SJCRH30 (cell line): ENCODE measurements around the gene ABHD2. TPM values are rescaled to one million over a fixed set of nuclear protein-coding genes. Genes with fewer than 3 reads are reported as not detected.

ENCODE experiments used
- DNase-seq, 2 experiments: peaks; one replicate each; pipeline ENCODE4 v3.0.0-alpha.2; 2015 to 2020
- H3K27ac ChIP-seq: fragments of 250-450 bp; sonication (Bioruptor Pico); 2 replicates; pipeline ENCODE4 v1.5.1; 2020; ENCODE audit warnings: mild to moderate bottlenecking, moderate library complexity
- H3K27me3 ChIP-seq: fragments of 250-450 bp; sonication (Bioruptor Pico); 2 replicates; pipeline ENCODE4 v1.5.1; 2020; ENCODE audit warnings: mild to moderate bottlenecking, moderate library complexity
- H3K36me3 ChIP-seq: fragments of 250-450 bp; sonication (Bioruptor Pico); 2 replicates; pipeline ENCODE4 v1.5.1; 2020; ENCODE audit warnings: mild to moderate bottlenecking, moderate library complexity
- H3K4me1 ChIP-seq: fragments of 250-450 bp; sonication (Bioruptor Pico); 2 replicates; pipeline ENCODE4 v1.5.1; 2020; ENCODE audit warnings: mild to moderate bottlenecking, moderate library complexity
- H3K4me3 ChIP-seq: fragments of 250-450 bp; sonication (Bioruptor Pico); 2 replicates; pipeline ENCODE4 v1.5.1; 2020; ENCODE audit warnings: mild to moderate bottlenecking, moderate library complexity
- H3K9me3 ChIP-seq: fragments of 250-450 bp; sonication (Bioruptor Pico); replicated peaks from 2 replicates; pipeline ENCODE4 v1.5.1; 2020; ENCODE audit warnings: mild to moderate bottlenecking, moderate library complexity
- total RNA-seq: library from RNA; depleted of rRNA; stranded (reverse); fragments of >200 nt; shearing (Covaris generic); gene quantifications from 2 replicates; pipeline ENCODE4 v1.2.3, GENCODE V29; 2014

ABHD2 gene
- total RNA-seq, 1 experiment from 2014 or later, result 27.7 TPM

DNA sequence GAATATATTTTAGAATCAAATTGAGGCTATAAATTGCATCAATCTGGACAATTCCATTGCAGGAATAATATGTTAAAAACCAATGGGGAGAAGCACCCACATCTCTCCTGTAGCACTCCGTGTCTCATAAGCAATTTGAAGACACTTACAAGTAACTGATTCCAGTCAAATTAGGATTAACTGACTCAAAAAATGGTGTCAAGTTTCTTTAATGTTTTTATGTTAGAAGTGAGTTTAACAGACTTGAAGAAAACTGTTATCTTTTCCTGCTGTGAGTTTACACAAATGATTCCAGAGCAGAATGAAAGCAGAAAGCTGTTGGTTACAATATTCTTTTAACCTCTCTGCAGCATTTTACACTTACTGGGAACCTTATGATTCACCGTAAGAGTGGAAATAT is 109.9 kb downstream of the ABHD2 start:
- Histone ChIP-seq H3K4me3 (no peak overlapping the region), H3K36me3 (peaks cover 4% of the 10 kb centered on the region), H3K9me3 (no peaks in the 10 kb centered on the region), H3K27me3 (no peaks in the 10 kb centered on the region), H3K4me1 (no peaks in the 10 kb centered on the region), H3K27ac (no peak overlapping the region)
- no peak for DNase-seq

DNA sequence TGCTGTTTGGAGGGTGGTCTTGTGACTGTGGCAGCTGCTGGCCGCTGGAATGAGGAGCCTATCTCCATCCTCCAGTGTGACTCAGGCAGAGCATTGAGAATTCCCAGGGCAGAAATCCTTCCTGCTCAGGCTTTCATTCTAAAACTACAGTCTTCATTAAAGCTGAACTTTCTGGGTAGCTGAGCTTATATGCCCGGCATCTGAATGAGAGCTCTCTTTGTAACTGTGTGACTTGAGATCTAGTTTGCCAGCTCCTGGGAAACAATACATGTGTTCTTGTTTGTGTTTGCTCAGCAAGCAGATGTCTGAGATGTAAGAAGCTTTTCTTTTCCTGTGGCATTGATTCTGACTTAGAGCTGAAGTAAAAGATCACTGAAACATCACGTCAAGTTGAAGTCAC is 110.7 kb downstream of the ABHD2 start:
- no peak for DNase-seq
- Histone ChIP-seq H3K36me3 (peaks cover 2% of the 10 kb centered on the region), H3K9me3 (no peaks in the 10 kb centered on the region), H3K4me1 (no peaks in the 10 kb centered on the region), H3K4me3 (no peak overlapping the region), H3K27ac (no peak overlapping the region), H3K27me3 (no peaks in the 10 kb centered on the region)

DNA sequence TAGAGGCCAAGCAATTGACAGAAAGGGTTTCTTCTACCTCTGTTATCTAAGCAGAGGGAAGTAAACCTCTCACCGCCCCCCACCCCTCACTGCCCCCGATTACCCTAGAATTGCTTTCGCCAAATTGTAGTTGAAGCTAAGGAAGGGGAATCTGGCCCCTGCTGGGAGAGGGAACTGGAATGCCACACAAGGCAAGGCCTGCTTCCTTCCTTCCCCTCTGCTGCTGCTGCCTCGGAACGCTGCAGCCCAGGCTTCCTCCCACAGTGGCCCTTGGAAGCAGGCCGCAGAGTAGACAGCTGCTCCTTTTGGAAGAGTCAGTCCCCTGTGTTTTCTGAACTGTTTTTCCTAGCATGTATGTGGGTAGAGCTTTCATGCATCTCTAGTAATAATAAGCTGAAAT is 111.5 kb downstream of the ABHD2 start:
- Histone ChIP-seq H3K4me3 (no peak overlapping the region), H3K27ac (no peak overlapping the region), H3K36me3 (peaks cover 2% of the 10 kb centered on the region; the same call in 1 of the 2 replicates), H3K4me1 (no peaks in the 10 kb centered on the region), H3K9me3 (no peaks in the 10 kb centered on the region), H3K27me3 (no peaks in the 10 kb centered on the region)
- DNase-seq, result no peak

DNA sequence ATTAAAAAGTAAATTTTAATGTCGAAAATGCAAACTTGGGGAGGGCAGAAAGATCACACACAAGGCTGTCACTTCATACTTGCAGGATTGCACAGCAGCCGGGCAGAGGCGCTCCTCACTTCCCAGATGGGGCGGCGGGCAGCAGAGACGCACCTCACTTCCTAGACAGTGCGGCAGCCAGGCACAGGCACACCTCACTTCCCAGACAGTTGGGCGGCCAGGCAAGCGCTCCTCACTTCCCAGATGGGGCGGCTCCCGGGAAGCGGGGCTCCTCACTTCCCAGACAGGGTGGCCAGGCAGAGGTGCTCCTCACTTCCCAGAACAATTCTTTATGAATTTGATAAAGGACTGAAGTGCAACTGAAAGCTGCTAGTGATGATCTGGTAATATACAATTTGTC is 111.9 kb downstream of the ABHD2 start:
- Histone ChIP-seq H3K4me1 (no peaks in the 10 kb centered on the region), H3K4me3 (no peak overlapping the region), H3K36me3 (0 out of 2 replicates have a peak, but pooled peaks cover 2% of the 10 kb centered on the region), H3K27ac (no peak overlapping the region), H3K27me3 (no peaks in the 10 kb centered on the region), H3K9me3 (no peaks in the 10 kb centered on the region)
- no peak for DNase-seq

DNA sequence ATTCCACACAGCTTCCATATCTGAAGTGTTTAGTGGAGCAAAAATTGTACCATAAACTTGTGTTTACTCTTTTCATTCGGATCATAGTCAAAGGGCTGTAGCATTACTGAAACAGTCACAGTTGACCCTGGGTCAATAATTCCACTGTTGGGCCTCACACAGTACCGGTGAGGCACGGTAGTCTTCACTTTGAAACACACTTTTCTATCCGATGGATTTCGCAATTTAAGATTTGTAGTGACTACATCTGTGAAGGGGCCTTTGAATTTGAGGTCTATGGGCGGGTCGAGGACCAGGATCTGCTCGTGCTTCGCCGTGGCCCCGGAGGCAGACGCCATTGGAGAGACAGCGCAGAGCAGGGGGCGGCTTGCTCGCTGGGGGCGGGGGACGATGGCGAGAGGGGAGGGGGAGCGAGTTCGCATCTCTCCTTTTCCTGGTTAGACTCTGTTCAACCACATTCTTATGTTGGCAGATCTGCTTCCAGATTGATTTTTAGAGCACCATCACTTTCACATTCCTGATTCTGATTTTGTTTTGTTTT is 113.3 kb downstream of the ABHD2 start:
- Histone ChIP-seq H3K27me3 (no peaks in the 10 kb centered on the region), H3K4me3 (no peak overlapping the region), H3K36me3 (0 out of 2 replicates have a peak, but pooled peaks cover 2% of the 10 kb centered on the region), H3K4me1 (no peaks in the 10 kb centered on the region), H3K27ac (no peak overlapping the region), H3K9me3 (no peaks in the 10 kb centered on the region)
- no peak for DNase-seq

DNA sequence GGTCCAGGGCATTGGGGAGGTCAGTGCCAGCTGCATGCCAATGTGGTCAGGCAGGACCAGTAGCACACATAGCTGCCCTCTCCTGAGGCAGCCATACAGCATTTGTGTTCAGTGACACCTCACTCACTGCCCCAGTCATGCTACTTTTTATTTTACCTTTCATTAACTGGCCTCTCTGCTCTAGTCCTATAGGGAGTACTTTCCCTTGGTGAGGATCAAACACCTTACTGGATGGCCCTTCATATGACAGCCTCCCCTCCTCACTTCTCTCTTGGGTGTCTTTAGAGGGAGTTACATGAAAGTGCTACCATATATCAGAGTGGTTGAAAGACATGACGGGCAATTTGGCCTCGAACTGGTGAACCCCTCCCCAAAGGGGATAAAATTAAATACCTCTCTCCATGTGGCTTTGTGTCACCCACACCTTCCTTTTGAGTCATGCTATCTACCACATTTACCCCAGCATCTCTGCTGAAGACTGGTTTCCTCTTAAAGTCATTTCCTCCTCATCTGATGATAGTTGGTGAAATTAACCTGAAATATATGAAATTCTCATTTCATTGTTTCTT is 115.5 kb downstream of the ABHD2 start:
- H3K9me3 ChIP-seq, result no peaks in the 10 kb centered on the region
- H3K36me3 ChIP-seq, result no peaks in the 10 kb centered on the region
- H3K4me3 ChIP-seq, result no peak overlapping the region
- no peaks in the 10 kb centered on the region for H3K4me1 ChIP-seq
- no peak overlapping the region for H3K27ac ChIP-seq
- DNase-seq, result no peak
- H3K27me3 ChIP-seq, result no peaks in the 10 kb centered on the region

DNA sequence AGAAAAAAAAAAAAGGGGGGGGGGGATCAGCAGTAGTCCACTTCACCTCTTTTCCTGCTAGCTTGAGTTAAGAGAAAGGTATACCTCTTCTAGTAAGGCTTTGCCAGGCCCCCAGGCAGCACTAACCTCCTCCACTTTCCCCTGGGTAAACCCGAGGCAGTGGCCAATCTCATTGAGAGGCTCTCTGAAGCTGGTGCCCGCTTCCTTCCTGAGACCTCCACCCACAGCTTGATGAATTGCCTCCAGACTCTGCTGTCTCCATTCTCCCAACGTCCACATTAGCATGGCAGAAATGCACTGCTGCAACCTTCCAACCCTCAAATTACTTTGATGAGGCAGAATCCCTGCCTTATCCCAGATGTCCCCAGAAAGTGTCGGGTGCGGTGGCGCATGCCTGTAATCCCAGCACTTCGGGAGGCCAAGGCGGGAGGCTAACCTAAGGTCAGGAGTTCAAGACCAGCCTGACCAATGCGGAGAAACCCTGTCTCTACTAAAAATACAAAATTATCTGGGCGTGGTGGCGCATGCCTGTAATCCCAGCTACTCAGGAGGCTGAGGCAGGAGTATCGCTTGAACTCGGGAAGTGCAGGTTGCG is 117.8 kb downstream of the ABHD2 start:
- no peaks in the 10 kb centered on the region for H3K9me3 ChIP-seq

DNA sequence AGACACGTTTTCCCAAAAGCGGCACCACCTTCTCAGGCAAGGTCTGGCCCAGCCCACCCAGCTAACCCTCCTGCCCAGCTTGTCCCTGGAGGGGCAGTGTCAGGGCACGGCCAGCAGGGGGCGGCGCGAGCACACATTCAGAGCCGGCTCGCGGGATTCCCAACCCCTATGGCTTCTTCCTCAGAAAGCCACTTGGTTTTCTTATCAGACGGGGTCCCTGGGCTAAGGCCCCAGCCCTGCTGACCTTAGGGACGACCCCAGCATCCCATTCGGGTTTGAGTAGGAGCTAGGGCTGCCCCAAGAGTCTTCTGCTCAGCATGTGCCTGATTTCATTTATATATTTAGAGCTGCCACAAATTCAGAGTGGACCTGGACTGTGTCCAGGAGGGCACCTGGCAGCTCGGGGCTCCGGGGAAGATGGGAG is 118.7 kb downstream of the ABHD2 start:
- H3K4me3 ChIP-seq, result no peak overlapping the region
- H3K4me1 ChIP-seq, result no peaks in the 10 kb centered on the region
- H3K27me3 ChIP-seq, result no peaks in the 10 kb centered on the region
- DNase-seq, result peak; percentile 70 to 85
- no peak overlapping the region for H3K27ac ChIP-seq
- no peaks in the 10 kb centered on the region for H3K36me3 ChIP-seq
- H3K9me3 ChIP-seq, result no peaks in the 10 kb centered on the region

More for the DNA sequence above, 117.8 kb downstream of the ABHD2 start:
- Histone ChIP-seq H3K4me1 (no peaks in the 10 kb centered on the region), H3K27ac (no peak overlapping the region), H3K27me3 (no peaks in the 10 kb centered on the region), H3K4me3 (no peak overlapping the region), H3K36me3 (no peaks in the 10 kb centered on the region)
- DNase-seq, result no peak

DNA sequence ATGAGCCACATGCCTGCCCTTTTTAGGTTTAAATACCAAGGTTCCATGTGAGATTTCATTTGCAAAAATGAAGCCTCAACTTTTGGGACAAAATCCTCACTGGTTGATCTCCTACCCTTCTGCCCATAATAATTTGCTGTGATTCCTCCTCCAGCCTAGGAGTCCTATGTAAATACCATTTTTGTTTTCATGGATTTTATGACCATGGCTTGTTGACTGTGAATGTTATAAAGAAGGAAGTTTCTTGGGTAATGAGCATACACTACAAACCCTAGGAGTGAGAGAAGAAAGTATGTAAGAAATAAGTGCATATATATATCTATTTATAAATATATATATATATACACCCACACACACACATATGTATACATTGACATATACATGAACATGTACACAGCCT is 120.0 kb downstream of the ABHD2 start:
- Histone ChIP-seq H3K27ac (no peak overlapping the region), H3K36me3 (no peaks in the 10 kb centered on the region), H3K9me3 (no peaks in the 10 kb centered on the region), H3K27me3 (no peaks in the 10 kb centered on the region), H3K4me3 (no peak overlapping the region), H3K4me1 (no peaks in the 10 kb centered on the region)
- no peak for DNase-seq

DNA sequence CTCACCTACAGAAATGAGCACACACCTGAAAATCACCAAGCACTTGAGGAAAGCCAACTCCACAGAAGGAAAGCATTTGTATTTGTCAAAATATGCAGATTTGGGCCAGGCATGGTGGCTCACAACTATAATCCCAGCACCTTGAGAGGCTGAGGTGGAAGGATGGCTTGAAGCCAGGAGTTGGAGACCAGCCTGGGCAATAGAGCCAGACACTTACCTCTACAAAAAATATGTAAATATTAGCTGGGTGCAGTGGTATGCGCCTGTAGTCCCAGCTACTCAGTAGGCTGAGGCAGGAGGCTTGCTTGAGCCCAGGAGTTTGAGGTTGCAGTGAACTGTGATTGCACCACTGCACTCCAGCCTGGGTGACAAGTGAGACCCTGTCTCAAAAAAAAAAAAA is 120.8 kb downstream of the ABHD2 start:
- Histone ChIP-seq H3K4me3 (no peak overlapping the region), H3K9me3 (no peaks in the 10 kb centered on the region), H3K4me1 (no peaks in the 10 kb centered on the region), H3K27ac (no peak overlapping the region), H3K36me3 (no peaks in the 10 kb centered on the region), H3K27me3 (no peaks in the 10 kb centered on the region)
- DNase-seq, result no peak

DNA sequence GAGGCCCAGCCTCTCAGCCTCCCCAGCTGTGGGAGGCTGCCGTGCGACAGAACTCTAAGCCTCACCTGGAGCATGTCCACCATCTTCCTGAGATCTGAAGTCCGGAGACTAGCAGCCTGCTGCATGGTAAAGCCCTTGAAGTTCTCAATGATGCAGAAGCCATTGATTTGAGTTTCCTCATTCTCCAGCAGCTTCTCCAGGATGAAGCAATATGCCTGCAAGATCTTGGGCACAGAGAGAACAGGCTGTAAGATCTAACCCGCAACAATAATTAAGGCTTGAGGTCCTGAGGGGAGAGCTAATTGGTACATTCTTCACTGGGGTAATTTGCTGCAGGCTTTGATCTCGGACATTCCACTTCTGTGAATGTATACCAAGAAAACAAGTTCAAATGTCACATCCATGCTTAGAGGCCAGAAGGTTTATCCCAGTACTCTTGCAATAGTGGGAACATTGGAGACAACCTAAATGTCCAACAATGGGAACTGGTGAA is 123.5 kb downstream of the ABHD2 start:
- Histone ChIP-seq H3K9me3 (no peaks in the 10 kb centered on the region), H3K4me1 (no peaks in the 10 kb centered on the region), H3K4me3 (no peak overlapping the region), H3K27me3 (no peaks in the 10 kb centered on the region), H3K36me3 (no peaks in the 10 kb centered on the region), H3K27ac (no peak overlapping the region)
- DNase-seq, result no peak

DNA sequence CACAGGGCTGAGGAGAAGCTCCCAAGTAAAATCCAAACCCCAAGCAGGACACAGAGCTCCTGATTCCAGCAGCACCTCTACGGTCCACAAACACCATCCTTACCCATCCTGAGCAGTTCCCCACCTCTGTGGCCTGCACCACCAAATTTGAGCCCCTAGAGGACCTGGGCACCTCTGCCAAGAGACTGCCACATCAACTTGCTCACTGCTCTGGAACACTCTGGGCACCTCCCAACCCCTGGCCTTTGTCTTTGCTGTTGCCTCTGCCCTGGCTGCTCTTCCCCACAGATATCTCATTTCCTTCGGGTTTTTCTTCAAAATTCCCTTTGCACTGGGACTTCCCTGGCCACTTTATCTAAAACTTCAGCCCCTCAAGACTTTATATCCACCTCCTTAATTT is 127.4 kb downstream of the ABHD2 start:
- Histone ChIP-seq H3K27me3 (no peaks in the 10 kb centered on the region), H3K36me3 (no peaks in the 10 kb centered on the region), H3K27ac (no peak overlapping the region), H3K9me3 (no peaks in the 10 kb centered on the region), H3K4me3 (no peak overlapping the region), H3K4me1 (no peaks in the 10 kb centered on the region)
- no peak for DNase-seq

DNA sequence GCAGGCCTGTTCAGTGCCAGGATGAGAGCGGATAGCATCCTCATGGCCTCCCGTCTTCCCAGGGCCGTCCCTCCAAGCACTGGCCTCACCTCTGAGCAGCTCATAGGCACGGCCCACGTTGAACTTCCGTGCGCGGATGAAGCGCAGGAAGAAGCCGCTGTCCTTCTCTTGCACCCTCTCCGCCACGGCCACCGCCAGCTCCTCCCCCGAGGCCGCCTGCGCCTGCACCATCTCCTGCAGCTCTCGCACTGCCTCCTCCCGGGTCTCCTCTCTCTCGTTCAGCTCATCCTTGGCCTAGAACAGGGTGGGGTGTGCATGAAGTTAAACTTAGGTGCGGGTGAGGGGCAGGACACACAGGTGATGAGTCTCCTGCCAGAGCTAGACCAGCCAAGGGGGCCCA is 128.8 kb downstream of the ABHD2 start:
- Histone ChIP-seq H3K27me3 (no peaks in the 10 kb centered on the region), H3K36me3 (no peaks in the 10 kb centered on the region), H3K27ac (no peak overlapping the region), H3K4me1 (no peaks in the 10 kb centered on the region), H3K9me3 (no peaks in the 10 kb centered on the region), H3K4me3 (no peak overlapping the region)
- no peak for DNase-seq

DNA sequence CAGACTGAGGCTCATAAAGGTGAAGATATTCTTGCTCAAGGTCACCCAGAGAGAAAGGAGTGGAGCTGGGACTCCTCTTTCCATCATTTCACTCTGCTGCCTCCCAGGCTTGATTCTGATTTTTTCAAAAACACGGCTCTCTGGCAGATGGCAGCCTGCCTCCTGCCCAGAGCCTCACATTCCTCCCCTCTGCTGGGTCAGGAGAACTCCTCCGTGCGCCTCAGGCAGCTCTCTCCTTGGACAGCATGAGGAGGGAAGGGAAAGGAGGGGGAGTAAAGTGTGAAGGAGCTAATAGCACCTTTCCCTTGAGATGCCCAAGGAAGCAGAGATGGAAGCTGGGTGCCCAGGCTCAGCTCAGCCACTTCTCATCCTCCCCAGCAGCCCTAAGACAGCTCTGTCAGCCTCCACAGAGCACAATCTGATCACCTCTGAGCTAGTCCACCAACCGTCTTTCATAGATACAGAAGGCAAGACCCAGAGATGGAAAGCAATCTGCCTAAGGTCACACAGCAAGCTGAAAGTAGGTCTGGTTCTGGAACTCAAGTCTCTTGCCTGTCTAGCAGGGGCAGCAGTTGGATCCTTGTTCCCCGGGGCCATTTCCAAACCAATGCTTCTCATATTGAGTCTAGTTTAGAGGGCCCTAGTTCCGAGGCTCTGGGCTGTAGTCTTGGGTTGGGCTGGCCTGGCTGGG is 129.6 kb downstream of the ABHD2 start:
- no peak overlapping the region for H3K27ac ChIP-seq
- H3K4me1 ChIP-seq, result no peaks in the 10 kb centered on the region
- H3K4me3 ChIP-seq, result no peak overlapping the region
- H3K36me3 ChIP-seq, result no peaks in the 10 kb centered on the region
- H3K9me3 ChIP-seq, result no peaks in the 10 kb centered on the region
- no peak for DNase-seq
- no peaks in the 10 kb centered on the region for H3K27me3 ChIP-seq

DNA sequence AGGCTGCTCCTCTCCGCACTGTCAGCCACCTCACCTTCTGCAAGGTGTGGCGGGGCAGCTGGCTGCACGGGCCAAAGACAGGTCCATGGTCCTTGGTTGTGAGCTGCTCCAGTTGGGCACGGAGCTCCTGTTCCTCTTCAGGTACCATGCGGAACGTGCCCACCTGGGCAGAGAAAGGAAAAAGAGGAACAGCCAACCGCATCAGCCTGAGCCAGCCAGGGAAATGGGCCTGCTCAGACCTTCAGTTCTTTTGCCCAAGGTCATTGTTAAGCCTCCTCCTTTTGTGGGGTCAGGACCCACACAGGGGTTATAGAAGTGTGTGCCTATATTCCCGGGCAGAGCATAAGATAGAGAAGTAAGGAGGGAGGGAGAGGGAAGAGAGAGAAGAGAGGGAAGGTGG is 130.3 kb downstream of the ABHD2 start:
- Histone ChIP-seq H3K36me3 (no peaks in the 10 kb centered on the region), H3K27me3 (no peaks in the 10 kb centered on the region), H3K4me1 (no peaks in the 10 kb centered on the region), H3K4me3 (no peak overlapping the region), H3K27ac (no peak overlapping the region), H3K9me3 (no peaks in the 10 kb centered on the region)
- no peak for DNase-seq
